GM12874 (cell line): ENCODE data around the gene XRCC6.
A peak's percentile ranks its signal among the peaks of the same experiment; 100 is the strongest.

Experiments used
- CTCF ChIP-seq: IDR thresholded peaks from 2 replicates; pipeline ENCODE4 v1.5.1; 2011; ENCODE audit warnings: low read depth, mild to moderate bottlenecking, control low read depth, low read length, moderate library complexity; ENCODE audit not compliant: insufficient read depth

The XRCC6 gene

GRCh38 chr22:41687901-41688364 lies 66.8 kb downstream of the XRCC6 start:
- no peak for TF ChIP-seq CTCF

GRCh38 chr22:41688365-41689211 lies 67.5 kb downstream of the XRCC6 start, which contains the start of gene SNU13:
SNU13 (minus strand) TSS chr22:41688867; CDS start chr22:41688796, 71 bp downstream.
- TF ChIP-seq CTCF, result 0 out of 2 replicates have a peak, but pooled peaks have one; percentile 10

- no peak for TF ChIP-seq CTCF
Measured at GRCh38 chr22:41690476-41690875, 69.4 kb downstream of the XRCC6 start.

GRCh38 chr22:41695211-41695610 lies 74.1 kb downstream of the XRCC6 start:
- TF ChIP-seq CTCF, result no peak

GRCh38 chr22:41696703-41697102 lies 75.6 kb downstream of the XRCC6 start:
- TF ChIP-seq CTCF, result no peak

- peak; percentile 93 for TF ChIP-seq CTCF
Measured at GRCh38 chr22:41697126-41697775, 76.2 kb downstream of the XRCC6 start.
